ENCODE results near the gene TMEM132E. TPM values are rescaled to one million over a fixed set of nuclear protein-coding genes. Genes with fewer than 3 reads are reported as not detected.

Gene TMEM132E
- total RNA-seq, 1 donor from 2014 or later: 0.80 TPM

DNA sequence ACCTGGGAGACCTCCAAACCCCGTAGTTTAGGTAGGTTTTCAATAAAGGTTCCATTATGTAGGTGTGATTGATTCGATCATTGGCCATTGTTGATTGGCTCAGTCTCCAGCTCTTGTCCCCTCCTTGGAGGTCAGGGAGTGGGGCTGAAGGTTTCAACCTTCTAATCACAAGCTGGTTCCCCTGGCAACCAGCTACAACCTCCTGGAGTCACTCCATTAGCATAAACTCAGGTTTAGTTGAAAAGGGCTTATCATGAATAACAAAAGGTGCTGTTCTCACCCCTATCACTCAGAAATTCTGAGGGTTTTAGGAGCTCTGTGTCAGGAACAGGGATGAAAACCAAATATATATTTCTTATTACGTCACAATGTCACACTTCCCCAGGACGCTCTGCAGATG is 28.5 kb downstream of the TMEM132E start:
- no peaks in the 10 kb centered on the region for H3K9me3 Mint-ChIP-seq
- H3K27me3 Mint-ChIP-seq (ENCODE audit: low read depth): peaks cover 48% of the 10 kb centered on the region
- TF ChIP-seq, protein P1, sequence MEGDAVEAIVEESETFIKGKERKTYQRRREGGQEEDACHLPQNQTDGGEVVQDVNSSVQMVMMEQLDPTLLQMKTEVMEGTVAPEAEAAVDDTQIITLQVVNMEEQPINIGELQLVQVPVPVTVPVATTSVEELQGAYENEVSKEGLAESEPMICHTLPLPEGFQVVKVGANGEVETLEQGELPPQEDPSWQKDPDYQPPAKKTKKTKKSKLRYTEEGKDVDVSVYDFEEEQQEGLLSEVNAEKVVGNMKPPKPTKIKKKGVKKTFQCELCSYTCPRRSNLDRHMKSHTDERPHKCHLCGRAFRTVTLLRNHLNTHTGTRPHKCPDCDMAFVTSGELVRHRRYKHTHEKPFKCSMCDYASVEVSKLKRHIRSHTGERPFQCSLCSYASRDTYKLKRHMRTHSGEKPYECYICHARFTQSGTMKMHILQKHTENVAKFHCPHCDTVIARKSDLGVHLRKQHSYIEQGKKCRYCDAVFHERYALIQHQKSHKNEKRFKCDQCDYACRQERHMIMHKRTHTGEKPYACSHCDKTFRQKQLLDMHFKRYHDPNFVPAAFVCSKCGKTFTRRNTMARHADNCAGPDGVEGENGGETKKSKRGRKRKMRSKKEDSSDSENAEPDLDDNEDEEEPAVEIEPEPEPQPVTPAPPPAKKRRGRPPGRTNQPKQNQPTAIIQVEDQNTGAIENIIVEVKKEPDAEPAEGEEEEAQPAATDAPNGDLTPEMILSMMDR (IDR thresholded peaks at IDR 0.05; ENCODE audit: unreplicated experiment): no peak
- H3K4me3 Mint-ChIP-seq: no peak overlapping the region
- H3K36me3 Mint-ChIP-seq: no peaks in the 10 kb centered on the region
- no peak overlapping the region for H3K27ac Mint-ChIP-seq
- H3K4me1 Mint-ChIP-seq: peaks cover 47% of the 10 kb centered on the region
- DNase-seq (ENCODE audit: low spot score in 2 of 2, unreplicated experiment in 2 of 2): no peak

DNA sequence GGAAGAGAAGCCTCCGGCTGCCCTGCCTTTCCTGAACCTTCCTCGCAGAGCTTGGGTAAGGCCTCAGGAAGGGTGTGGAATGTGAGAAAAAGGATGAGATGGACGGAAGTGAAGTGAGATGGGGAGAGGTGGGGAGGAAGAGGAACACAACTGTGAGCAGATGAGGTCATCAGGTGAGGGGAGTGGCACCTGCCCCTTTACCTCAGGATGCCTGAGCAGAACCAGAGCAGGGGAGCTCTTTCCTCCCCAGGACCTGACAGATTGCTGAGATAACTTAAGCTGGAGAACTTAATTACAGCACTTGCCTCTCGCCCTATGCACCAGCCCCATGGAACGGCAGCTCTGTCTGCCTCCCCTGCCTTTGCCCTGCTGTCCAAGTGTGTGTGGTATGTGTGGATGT is 29.8 kb downstream of the TMEM132E start:
- no peak overlapping the region for H3K27ac Mint-ChIP-seq
- TF ChIP-seq, protein P1 (IDR thresholded peaks at IDR 0.05; ENCODE audit: unreplicated experiment): no peak
- H3K36me3 Mint-ChIP-seq: no peaks in the 10 kb centered on the region
- peaks cover 35% of the 10 kb centered on the region for H3K27me3 Mint-ChIP-seq (ENCODE audit: low read depth)
- DNase-seq (ENCODE audit: low spot score in 2 of 2, unreplicated experiment in 2 of 2): no peak
- H3K4me1 Mint-ChIP-seq: peaks cover 60% of the 10 kb centered on the region
- H3K9me3 Mint-ChIP-seq: no peaks in the 10 kb centered on the region
- no peak overlapping the region for H3K4me3 Mint-ChIP-seq

DNA sequence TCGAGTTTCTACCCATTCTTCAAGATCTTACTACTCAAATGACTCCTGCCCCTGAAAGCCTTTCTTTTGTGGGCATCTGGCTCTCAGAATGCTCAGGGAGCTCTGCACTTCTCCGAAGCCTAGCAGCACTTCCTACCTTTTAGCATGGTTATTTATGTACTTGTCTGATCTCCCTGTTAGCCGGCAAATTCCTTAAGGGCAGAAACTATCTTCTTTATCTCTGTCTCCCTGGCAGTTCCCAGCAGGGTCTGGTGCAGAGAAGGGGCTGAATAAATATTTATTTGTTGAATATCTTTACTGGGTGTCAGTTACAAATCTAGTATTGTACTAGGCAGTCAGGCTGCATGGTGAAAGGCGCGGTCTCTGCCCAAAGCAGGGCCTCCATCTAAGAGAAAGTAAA is 30.7 kb downstream of the TMEM132E start:
- H3K4me1 Mint-ChIP-seq: peaks cover 68% of the 10 kb centered on the region
- H3K4me3 Mint-ChIP-seq: peak overlapping the region; percentile 14
- peaks cover 30% of the 10 kb centered on the region for H3K27me3 Mint-ChIP-seq (ENCODE audit: low read depth)
- TF ChIP-seq, protein P1 (IDR thresholded peaks at IDR 0.05; ENCODE audit: unreplicated experiment): no peak
- DNase-seq (ENCODE audit: low spot score in 2 of 2, unreplicated experiment in 2 of 2): no peak
- H3K36me3 Mint-ChIP-seq: no peaks in the 10 kb centered on the region
- H3K27ac Mint-ChIP-seq: peak overlapping the region; percentile 75
- no peaks in the 10 kb centered on the region for H3K9me3 Mint-ChIP-seq

DNA sequence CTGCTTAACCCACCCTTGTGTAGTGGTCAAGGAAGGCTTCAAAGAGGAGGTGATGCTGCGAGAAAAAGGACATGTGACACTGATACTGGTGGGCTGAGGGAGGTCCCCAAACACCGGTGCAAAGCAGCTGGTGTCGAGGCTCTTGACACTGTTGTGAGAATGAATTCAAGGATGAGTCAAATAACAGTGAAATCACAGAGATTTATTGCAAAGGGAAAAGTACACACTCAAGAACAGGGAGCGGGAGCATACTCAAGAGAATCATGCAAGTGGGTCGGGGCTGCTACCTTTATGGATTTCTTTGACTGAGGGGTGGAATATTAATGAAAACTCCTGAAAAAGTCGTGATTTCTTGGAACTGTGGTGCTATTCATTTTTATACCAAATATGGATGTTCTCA is 31.1 kb downstream of the TMEM132E start:
- TF ChIP-seq, protein P1 (IDR thresholded peaks at IDR 0.05; ENCODE audit: unreplicated experiment): no peak
- H3K4me1 Mint-ChIP-seq: peaks cover 73% of the 10 kb centered on the region
- H3K4me3 Mint-ChIP-seq: peak overlapping the region; percentile 14
- DNase-seq (ENCODE audit: low spot score in 2 of 2, unreplicated experiment in 2 of 2): no peak
- H3K9me3 Mint-ChIP-seq: no peaks in the 10 kb centered on the region
- no peaks in the 10 kb centered on the region for H3K36me3 Mint-ChIP-seq
- peak overlapping the region; percentile 75 for H3K27ac Mint-ChIP-seq
- peaks cover 27% of the 10 kb centered on the region for H3K27me3 Mint-ChIP-seq (ENCODE audit: low read depth)

DNA sequence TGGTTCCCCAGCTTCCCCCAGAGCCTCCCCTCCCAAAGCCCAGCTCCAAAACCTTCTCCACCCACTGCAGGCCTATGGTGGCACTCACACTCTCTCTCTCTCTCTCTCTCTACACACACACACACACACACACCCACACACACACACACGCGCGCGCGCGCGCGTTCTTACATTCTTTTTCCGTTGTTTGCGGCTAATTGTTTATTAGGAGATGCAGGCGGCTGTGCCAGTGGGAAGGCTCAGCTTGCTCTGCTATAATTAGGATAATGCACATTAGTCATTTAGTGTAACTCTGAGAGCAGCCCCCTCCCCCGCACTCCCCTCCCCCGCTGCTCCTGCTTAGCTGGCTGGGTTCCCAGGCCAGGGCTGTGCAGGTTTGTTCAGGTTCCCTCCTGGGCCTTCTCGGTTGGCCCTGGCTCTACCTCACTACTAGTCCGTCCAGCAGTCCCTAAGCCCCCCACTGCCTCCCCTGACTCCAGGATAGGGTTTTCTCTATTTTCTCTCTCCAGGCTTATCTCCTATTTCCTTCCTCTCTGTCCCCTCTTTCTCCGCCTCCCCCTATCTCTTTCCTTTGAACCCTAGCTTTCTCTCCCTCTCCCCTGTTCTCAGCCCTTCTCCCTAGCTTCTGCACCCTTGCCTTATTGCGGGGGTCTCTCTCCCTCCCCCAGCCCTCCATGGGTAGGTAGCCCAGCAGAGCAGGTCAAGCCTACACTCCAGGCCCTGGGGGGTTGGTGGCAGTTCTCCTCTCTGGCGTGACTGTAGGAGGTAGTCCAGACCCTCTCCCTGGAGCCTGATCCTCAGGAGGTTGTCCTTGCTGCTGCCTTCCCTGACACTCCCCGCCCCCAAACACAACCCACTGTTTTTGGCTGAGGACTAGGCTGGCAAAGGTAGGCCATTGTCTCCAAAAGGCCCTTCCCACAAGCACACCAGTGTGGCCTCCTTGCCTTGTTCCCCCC is 34.0 kb downstream of the TMEM132E start:
- Mint-ChIP-seq H3K9me3 (no peaks in the 10 kb centered on the region), H3K27ac (peak overlapping the region; percentile 80), H3K4me1 (peaks cover 90% of the 10 kb centered on the region), H3K4me3 (peak overlapping the region; percentile 25), H3K27me3 (ENCODE audit: low read depth) (peaks cover 3% of the 10 kb centered on the region), H3K36me3 (no peaks in the 10 kb centered on the region)
- DNase-seq (ENCODE audit: low spot score in 2 of 2, unreplicated experiment in 2 of 2): peak; percentile 49 to 71
- TF ChIP-seq, protein P1 (IDR thresholded peaks at IDR 0.05; ENCODE audit: unreplicated experiment): no peak
